Cortex of kidney (tissue), 1 donor: ENCODE data around the gene MRPS18A.
"Not testable (repeated sequence)": the region's sequence is repeated elsewhere in the genome, so short reads cannot be mapped to it uniquely, and the experiment has no call there.

ENCODE experiments used
- DNase-seq: peaks from one replicate; lab custom pipeline; 2025; lab: John Stamatoyannopoulos, UW

The MRPS18A gene

DNA sequence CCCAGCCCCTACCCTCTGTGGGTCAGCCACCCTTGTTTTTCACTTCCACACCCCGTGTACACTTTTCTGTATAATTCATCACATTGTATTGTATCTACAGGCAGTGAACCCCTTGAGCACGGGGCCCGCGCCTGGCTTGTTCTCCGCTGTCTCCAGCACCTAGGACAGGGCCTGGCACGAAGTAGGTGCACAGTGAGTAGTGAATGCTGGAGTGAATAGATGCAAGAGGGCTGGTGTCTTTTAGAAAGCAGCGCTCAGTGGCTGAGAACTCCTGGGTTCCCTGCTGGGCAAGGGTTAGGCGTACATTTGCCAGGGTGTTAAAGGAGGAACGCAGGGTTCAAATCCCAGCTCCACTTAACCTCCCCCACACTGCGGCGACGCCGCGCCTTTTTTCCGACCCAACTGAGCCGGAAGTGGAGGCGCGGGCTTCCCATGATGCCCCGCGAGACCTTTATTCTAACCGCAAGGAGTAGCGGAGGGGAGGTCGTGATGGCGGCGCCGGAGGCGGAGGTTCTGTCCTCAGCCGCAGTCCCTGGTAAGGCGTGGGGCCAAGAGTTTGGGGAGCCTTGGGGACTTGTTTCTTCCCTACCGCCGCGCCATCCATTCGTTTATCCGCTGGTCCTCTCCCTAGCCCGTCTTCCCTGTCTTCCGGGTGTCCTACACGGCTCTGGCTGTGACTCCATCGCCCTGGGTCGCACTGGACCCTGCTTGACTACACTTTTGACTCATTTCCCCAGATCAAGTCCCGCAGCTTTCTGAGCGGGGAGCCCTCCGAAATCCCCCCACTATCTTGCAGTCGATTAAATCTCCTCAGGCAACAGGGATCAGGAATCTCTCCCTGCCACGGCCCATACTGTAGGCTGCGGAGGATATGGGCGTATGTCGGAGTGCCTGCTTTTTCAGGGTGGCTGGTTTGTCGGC lies 51.9 kb downstream of the MRPS18A start, which contains the start of gene MAD2L1BP:
MAD2L1BP (plus strand) TSS at position 454 of the 921 bp plus-strand sequence; CDS start at position 490, 36 bp downstream.
- no peak for DNase-seq

DNA sequence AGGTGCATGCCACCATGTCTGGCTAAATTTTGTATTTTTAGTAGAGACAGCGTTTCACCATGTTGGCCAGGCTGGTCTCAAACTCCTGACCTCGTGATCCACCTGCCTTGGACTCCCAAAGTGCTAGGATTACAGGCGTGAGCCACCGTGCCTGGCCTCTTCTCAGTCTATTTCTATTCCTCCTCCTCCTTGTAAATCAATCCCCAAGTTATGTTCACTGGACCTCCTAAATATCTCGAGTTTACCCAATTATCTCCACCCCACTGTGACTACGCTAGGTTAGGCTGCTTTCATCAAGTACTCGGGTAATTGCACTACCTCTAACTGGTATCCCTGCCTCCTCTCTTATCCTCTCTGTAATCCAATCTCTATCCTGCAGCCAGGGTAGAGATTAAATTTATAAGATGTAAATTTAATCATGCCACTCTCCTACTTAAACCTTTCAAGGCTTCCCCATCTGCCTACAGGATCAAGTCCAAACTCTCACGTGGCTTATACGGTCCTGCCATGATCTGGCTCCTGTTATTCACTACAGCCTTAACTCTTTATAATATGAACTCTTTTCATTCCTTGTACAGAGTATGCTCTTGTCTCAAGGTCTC lies 52.8 kb downstream of the MRPS18A start:
- no peak for DNase-seq

DNA sequence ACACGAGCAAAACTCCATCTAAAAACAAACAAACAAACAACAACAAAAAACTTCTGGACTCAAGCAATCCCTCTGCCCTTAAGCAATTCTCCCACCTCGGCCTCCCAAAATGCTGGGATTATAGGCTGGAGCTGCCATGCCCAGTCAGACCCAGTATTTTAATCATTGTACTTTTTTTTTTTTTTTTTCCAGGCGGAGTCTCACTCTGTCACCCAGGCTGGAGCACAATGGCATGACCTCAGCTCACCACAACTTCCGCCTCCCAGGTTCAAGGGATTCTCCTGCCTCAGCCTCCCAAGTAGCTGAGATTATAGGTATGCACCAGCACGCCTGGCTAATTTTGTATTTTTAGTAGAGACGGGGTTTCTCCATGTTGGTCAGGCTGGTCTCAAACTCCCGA lies 54.6 kb downstream of the MRPS18A start:
- DNase-seq, result not testable (repeated sequence)

GRCh38 chr6:43630980-43631619 lies 56.5 kb downstream of the MRPS18A start:
- DNase-seq, result no peak

DNA sequence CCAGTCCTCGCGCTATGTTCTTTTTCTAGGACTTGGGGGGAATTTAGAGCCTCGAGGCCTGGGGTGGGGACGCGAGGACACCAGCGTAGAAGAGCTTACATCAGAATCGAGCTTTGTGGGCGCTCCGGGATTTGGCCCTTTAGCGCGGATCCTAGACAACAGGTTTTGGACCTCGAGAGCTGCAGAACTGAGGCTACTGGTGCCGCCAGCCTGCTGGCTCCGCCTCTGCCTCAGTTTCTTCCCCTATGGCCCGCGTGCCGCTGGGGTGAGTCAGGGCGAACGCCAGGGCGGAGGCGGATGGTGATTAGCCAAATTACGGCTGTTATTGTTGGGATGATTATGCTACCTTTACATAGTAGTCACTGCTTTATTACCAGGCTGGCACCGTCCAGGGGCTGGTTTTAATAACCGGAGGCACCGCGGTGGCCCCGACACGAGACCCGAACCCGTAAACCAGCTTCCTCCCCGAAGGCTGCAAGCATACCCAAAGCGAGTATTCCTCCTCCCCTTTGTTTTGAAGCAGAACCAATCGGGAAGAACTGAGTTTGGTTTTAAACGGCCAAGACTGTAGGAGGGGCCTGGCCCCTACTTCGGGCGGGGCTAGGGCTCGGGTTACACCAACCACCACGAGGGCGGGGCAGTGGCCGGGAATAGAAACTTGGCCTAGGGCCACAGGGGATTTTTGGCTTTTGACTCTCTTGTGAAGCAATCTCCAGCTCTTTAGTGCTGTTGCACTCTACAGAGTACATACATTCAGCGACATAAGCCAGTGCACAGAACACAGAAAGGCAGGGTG lies 57.9 kb downstream of the MRPS18A start:
- DNase-seq, result no peak

GRCh38 chr6:43629104-43629504 lies 58.5 kb downstream of the MRPS18A start, which contains the start of gene GTPBP2:
GTPBP2 (minus strand) TSS chr6:43629264; CDS start chr6:43629162, 102 bp downstream.
- DNase-seq, result no peak

- DNase-seq, result no peak
Observed at GRCh38 chr6:43628393-43629103, 59.0 kb downstream of the MRPS18A start.

- no peak for DNase-seq
Observed at GRCh38 chr6:43627008-43627825, 60.4 kb downstream of the MRPS18A start.

- no peak for DNase-seq
Observed at GRCh38 chr6:43625393-43625992, 62.1 kb downstream of the MRPS18A start.

DNA sequence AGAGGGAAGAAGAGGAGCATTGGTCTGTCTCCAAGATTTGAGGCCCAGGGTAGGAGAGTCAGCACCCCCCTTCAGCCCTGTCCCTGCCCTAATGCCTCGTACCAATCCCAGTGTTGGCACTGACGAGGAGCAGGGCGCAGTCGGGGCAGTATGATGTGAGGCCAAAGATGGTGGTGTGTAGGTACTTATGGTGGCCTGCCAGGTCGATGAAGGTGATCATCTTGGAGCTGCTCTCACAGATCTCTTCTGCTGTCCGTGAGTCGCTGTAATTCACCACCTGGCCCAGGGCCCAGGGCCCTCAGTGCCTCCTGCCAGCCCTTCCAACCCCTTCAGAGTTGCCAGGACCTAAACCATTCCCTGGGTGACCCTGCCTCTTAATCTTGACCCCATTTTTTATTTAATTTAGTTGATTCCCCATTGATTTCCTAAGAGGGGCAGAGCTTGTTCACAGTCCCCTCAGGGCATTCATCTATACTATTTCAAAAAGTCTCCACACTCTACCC lies 62.8 kb downstream of the MRPS18A start:
- no peak for DNase-seq

DNA sequence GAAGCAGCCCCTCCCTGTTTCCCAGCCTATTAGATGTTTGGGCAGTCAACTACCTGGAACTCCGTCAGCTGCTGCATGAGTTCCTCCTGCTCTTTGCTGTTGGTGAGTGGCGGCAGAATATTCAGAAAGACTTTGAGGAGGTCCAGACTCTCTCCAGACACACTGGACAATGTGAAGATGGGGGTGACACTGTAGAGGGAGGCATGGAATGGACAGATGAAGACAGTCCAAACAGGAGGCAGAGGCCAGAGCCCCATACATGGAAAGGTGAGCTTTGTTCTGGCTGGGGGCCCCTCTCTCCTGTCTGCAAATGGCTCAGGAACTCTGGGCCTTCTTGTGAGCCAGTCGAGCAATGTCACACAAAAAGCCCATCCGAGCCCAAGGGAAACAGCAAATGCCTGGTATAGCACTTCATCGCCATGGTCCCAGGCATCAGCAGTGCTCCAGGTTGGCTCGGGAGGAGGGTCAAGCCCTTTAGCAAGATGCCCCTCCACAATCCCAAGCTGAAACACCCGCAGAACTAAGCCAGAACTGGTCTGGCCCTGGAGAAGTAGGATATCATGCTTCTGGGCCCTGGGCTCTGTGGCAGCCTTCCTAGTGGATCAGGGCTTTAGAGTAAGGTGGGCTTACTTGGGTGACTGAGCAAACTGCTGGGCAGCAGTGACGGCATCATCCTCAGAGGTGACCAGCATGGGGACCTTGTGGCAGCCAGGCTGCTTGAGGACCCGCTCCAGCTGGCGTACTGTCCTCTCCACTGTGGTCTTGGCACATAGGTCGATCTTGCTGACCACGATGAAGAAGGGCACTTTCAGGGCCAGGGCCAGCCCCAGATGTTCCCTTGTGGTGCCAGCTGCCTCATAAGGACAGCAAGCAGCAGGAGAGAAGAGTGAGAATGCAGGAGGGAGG lies 63.5 kb downstream of the MRPS18A start:
- DNase-seq, result no peak

DNA sequence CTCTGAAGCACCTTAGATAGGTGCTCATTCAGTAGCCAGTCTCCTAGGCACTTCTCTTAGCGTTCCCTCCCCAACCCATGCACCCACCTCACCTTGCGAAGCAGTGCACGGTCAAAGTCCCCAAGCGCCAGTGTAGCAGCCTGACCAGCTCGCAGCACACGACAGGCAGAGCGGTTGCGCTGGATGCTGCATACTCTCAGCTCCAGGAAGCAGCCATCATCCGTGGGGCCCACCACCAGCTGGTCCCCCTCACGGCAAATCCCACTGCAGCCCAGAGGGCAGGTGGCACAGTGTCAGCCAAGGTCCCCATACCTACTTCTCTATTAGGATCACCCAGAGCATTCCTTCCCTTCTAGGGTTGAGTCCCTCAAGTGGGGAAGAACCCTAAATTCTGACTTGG lies 65.0 kb downstream of the MRPS18A start:
- no peak for DNase-seq

DNA sequence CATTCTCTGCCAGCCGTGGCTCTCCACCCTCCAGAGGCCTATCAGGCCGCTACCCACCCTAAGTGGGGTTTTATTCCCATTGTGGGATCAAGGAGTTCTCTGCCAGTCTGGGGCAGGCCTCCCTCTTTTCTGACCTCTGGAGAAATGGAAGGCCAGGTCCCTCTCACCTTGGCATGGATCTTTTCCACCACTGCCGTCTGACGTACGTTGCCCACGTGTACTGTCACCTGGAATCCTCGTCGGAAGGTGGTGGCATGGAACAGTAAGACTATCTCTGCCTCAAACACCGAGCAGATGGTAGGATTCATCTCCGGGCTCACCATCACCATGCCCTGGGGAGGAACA lies 65.8 kb downstream of the MRPS18A start:
- no peak for DNase-seq
